ENCODE results near the gene FIGLA.

Gene FIGLA

GRCh38 chr2:70735071-70735470, 55.4 kb downstream of the FIGLA start:
- Histone ChIP-seq H3K4me1 (ENCODE audit: insufficient read depth, low read length) (peaks cover 63% of the 10 kb centered on the region), H3K27ac (ENCODE audit: low read length) (no peak overlapping the region), H3K9ac (ENCODE audit: low read depth, low read length) (peak overlapping the region; percentile 52; the same call in 1 of the 2 replicates)

GRCh38 chr2:70733646-70734180, 56.7 kb downstream of the FIGLA start:
- H3K27me3 ChIP-seq (ENCODE audit: insufficient read depth, low read length) = no peaks in the 10 kb centered on the region
- no peaks in the 10 kb centered on the region for H3K9me3 ChIP-seq (ENCODE audit: insufficient read depth, low read depth, low read length)
- no peaks in the 10 kb centered on the region for H3K36me3 ChIP-seq (ENCODE audit: insufficient read depth, low read depth, low read length)
- H3K9ac ChIP-seq (ENCODE audit: low read depth, low read length) = peak overlapping the region; percentile 52; the same call in 1 of the 2 replicates
- peak overlapping the region; percentile 95 for H3K27ac ChIP-seq (ENCODE audit: low read length)
- H3K4me1 ChIP-seq (ENCODE audit: insufficient read depth, low read length) = peaks cover 75% of the 10 kb centered on the region
- peak overlapping the region; percentile 57 for H3K4me3 ChIP-seq (ENCODE audit: low read length)

More at GRCh38 chr2:70735071-70735470, 55.4 kb downstream of the FIGLA start:
- H3K4me3 ChIP-seq (ENCODE audit: low read length) = peak overlapping the region; percentile 57; the same call in 1 of the 2 replicates
- no peaks in the 10 kb centered on the region for H3K27me3 ChIP-seq (ENCODE audit: insufficient read depth, low read length)
- H3K9me3 ChIP-seq (ENCODE audit: insufficient read depth, low read depth, low read length) = no peaks in the 10 kb centered on the region
- H3K36me3 ChIP-seq (ENCODE audit: insufficient read depth, low read depth, low read length) = no peaks in the 10 kb centered on the region

GRCh38 chr2:70732766-70733645, 57.4 kb downstream of the FIGLA start:
- peak overlapping the region; percentile 52; the same call in 1 of the 2 replicates for H3K9ac ChIP-seq (ENCODE audit: low read depth, low read length)
- H3K4me3 ChIP-seq (ENCODE audit: low read length) = peak overlapping the region; percentile 57
- H3K36me3 ChIP-seq (ENCODE audit: insufficient read depth, low read depth, low read length) = no peaks in the 10 kb centered on the region
- H3K9me3 ChIP-seq (ENCODE audit: insufficient read depth, low read depth, low read length) = no peaks in the 10 kb centered on the region
- H3K4me1 ChIP-seq (ENCODE audit: insufficient read depth, low read length) = peaks cover 82% of the 10 kb centered on the region
- peak overlapping the region; percentile 95 for H3K27ac ChIP-seq (ENCODE audit: low read length)
- H3K27me3 ChIP-seq (ENCODE audit: insufficient read depth, low read length) = no peaks in the 10 kb centered on the region

DNA sequence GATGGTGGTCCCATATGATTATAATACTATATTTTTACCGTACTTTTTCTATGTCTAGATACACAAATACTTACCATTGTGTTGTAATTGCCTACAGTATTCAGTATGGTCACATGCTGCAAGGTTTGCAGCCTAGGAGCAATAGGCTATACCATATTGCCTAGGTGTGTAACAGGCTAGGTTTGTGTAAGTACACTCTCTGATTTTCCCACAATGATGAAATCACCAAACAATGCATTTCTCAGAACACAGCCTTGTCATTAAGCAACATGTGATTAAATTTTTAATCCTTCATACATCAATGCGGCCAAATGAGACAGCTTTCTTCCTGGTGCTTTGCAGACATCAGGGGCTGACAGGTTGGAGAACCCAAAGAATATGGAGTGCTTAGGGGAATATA, 59.7 kb downstream of the FIGLA start:
- Histone ChIP-seq H3K4me3 (ENCODE audit: low read length) (no peak overlapping the region), H3K27me3 (ENCODE audit: insufficient read depth, low read length) (no peaks in the 10 kb centered on the region), H3K9me3 (ENCODE audit: insufficient read depth, low read depth, low read length) (no peaks in the 10 kb centered on the region), H3K27ac (ENCODE audit: low read length) (no peak overlapping the region), H3K9ac (ENCODE audit: low read depth, low read length) (no peak overlapping the region), H3K36me3 (ENCODE audit: insufficient read depth, low read depth, low read length) (no peaks in the 10 kb centered on the region), H3K4me1 (ENCODE audit: insufficient read depth, low read length) (peaks cover 76% of the 10 kb centered on the region)

DNA sequence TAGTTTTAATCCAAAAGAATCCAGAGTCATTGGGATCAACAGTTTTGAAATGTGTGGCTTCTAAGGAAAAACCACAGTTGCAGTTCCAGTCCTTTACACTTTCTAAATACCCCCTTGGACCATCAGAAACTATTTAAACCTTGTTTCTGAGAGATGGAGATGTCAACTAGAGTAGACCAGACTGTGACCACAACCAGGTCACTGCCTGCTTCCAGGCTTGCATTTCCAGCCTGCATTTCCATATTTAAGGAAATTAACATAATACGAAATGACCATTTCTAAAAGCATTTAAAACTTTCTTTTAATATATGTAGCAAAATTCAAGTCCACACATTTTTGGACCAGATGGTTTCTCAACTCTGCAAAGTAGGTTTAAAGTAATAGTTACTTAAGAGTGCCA, 60.8 kb downstream of the FIGLA start:
- H3K36me3 ChIP-seq (ENCODE audit: insufficient read depth, low read depth, low read length) = no peaks in the 10 kb centered on the region
- H3K4me1 ChIP-seq (ENCODE audit: insufficient read depth, low read length) = peaks cover 67% of the 10 kb centered on the region
- no peak overlapping the region; the same call in 1 of the 2 replicates for H3K9ac ChIP-seq (ENCODE audit: low read depth, low read length)
- no peak overlapping the region for H3K27ac ChIP-seq (ENCODE audit: low read length)
- no peaks in the 10 kb centered on the region for H3K9me3 ChIP-seq (ENCODE audit: insufficient read depth, low read depth, low read length)
- no peak overlapping the region for H3K4me3 ChIP-seq (ENCODE audit: low read length)
- H3K27me3 ChIP-seq (ENCODE audit: insufficient read depth, low read length) = no peaks in the 10 kb centered on the region

- Histone ChIP-seq H3K4me3 (ENCODE audit: low read length) (peak overlapping the region; percentile 4; the same call in 1 of the 2 replicates), H3K9me3 (ENCODE audit: insufficient read depth, low read depth, low read length) (no peaks in the 10 kb centered on the region), H3K4me1 (ENCODE audit: insufficient read depth, low read length) (peaks cover 52% of the 10 kb centered on the region), H3K27me3 (ENCODE audit: insufficient read depth, low read length) (no peaks in the 10 kb centered on the region), H3K9ac (ENCODE audit: low read depth, low read length) (peak overlapping the region; percentile 63; the same call in 1 of the 2 replicates), H3K27ac (ENCODE audit: low read length) (peak overlapping the region; percentile 67), H3K36me3 (ENCODE audit: insufficient read depth, low read depth, low read length) (no peaks in the 10 kb centered on the region)
These were observed 62.3 kb downstream of the FIGLA start for GRCh38 chr2:70728128-70728527.

All from iPS-20b (cell line).